PC-9 (cell line): ENCODE data around the gene PRDM16. TPM values are rescaled to one million over a fixed set of nuclear protein-coding genes. Genes with fewer than 3 reads are reported as not detected.

ENCODE experiments used
- BruUV-seq: library from RNA; stranded (reverse); fragments of 400-500 nt; replicated peaks from 2 replicates; lab custom pipeline; 2021; lab: Mats Ljungman, UMichigan
- CTCF ChIA-PET: fragments of 300-600 bp; sonication (Branson Sonifier 250); formaldehyde crosslinking; loops from one replicate; lab custom pipeline; 2022; ENCODE audit warnings: antibody characterized with exemption; lab: Charles Lee
- POLR2A ChIA-PET: fragments of 300-600 bp; sonication (Branson Sonifier 250); formaldehyde crosslinking; loops from one replicate; lab custom pipeline; 2022; ENCODE audit warnings: antibody characterized with exemption; ENCODE audit not compliant: unreplicated experiment; lab: Charles Lee
- DNase-seq, 2 experiments: peaks; one replicate each; pipeline versions ENCODE4 v3.0.0 to v3.0.0-alpha.2; 2015 to 2022; ENCODE audit warnings: mixed read lengths in 1 of 2
- H2AFZ ChIP-seq: fragments of 200-600 bp; sonication (generic); 2 replicates; pipeline ENCODE4 v1.8.1; 2017; ENCODE audit warnings: antibody characterized with exemption
- H3F3A ChIP-seq: fragments of 200-600 bp; sonication (generic); 2 replicates; pipeline ENCODE4 v1.8.1; 2017; ENCODE audit warnings: antibody characterized with exemption, mild to moderate bottlenecking, low read depth; ENCODE audit not compliant: insufficient read depth
- H3K27ac ChIP-seq: fragments of 200-600 bp; sonication (generic); 2 replicates; pipeline ENCODE4 v1.6.1; 2016; ENCODE audit warnings: mixed run types
- H3K27me3 ChIP-seq: fragments of 200-600 bp; sonication (generic); 2 replicates; pipeline ENCODE4 v1.6.1; 2016; ENCODE audit warnings: low read depth, mixed run types; ENCODE audit not compliant: insufficient read depth
- H3K36me3 ChIP-seq: fragments of 200-600 bp; sonication (generic); 2 replicates; pipeline ENCODE4 v1.6.1; 2016; ENCODE audit warnings: low read depth, mixed run types
- H3K4me1 ChIP-seq: fragments of 200-600 bp; sonication (generic); replicated peaks from 2 replicates; pipeline ENCODE4 v1.6.1; 2016; ENCODE audit warnings: mixed run types; ENCODE audit not compliant: insufficient read depth
- H3K4me2 ChIP-seq: fragments of 200-600 bp; sonication (generic); 2 replicates; pipeline ENCODE4 v1.6.1; 2017; ENCODE audit warnings: mixed run types
- H3K4me3 ChIP-seq: fragments of 200-600 bp; sonication (generic); 2 replicates; pipeline ENCODE4 v1.6.1; 2016; ENCODE audit warnings: mixed run types
- H3K79me2 ChIP-seq: fragments of 200-600 bp; sonication (generic); 2 replicates; pipeline ENCODE4 v1.6.1; 2017; ENCODE audit warnings: low read depth, mixed run types
- H3K9me2 ChIP-seq: fragments of 200-600 bp; sonication (generic); 2 replicates; pipeline ENCODE4 v1.8.1; 2017; ENCODE audit warnings: mild to moderate bottlenecking; ENCODE audit not compliant: insufficient read depth
- H3K9me3 ChIP-seq: fragments of 200-600 bp; sonication (generic); 2 replicates; pipeline ENCODE4 v1.8.1; 2016; ENCODE audit warnings: low read depth; ENCODE audit not compliant: insufficient read depth
- H4K20me1 ChIP-seq: fragments of 200-600 bp; sonication (generic); 2 replicates; pipeline ENCODE4 v1.8.1; 2017; ENCODE audit not compliant: insufficient read depth
- EZH2 ChIP-seq: fragments of 200-600 bp; sonication (generic); IDR thresholded peaks from 2 replicates; pipeline ENCODE4 v1.8.0; 2017; ENCODE audit warnings: antibody characterized with exemption, low read depth
- intact Hi-C: fragments of 100-400 bp; cut with micrococcal nuclease; formaldehyde crosslinking; loops from one replicate; pipeline ENCODE4 v1.10.0; 2022; ENCODE audit not compliant: unreplicated experiment
- total RNA-seq: library from RNA; stranded (reverse); gene quantifications from 2 replicates; pipeline ENCODE4 v1.2.3, GENCODE V29; 2021
- TF ChIP-seq, protein P1 (sequence below): fragments of 200-600 bp; sonication (generic); conservative IDR thresholded peaks from 2 replicates; pipeline ENCODE4 v1.6.1; 2017; ENCODE audit warnings: mixed run types, antibody characterized with exemption, mild to moderate bottlenecking, moderate library complexity

PRDM16 gene
- total RNA-seq, 1 experiment from 2014 or later = not detected

DNA sequence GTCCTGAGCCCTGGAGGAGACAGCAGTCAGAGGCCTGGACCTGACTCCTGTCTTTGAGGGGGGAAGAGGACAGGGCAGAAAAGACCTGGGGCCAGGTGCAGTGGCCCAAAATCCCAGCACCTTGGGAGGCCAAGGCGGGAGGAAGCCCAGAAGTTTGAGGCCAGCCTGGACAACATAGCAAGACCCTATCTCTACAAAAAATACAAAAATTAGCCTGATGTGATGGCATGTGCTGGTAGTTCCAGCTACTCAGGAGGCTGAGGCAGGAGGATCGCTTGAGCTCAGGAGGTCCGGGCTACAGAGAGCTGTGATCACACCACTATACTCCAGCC, 280.9 kb downstream of the PRDM16 start:
- H3K27me3 ChIP-seq = peaks cover 98% of the 10 kb centered on the region
- H3K9me2 ChIP-seq = no peaks in the 10 kb centered on the region
- intact Hi-C loops = no loop called here
- H3K27ac ChIP-seq = no peak overlapping the region
- no peaks in the 10 kb centered on the region for H3K79me2 ChIP-seq
- DNase-seq = no peak
- no peaks in the 10 kb centered on the region for H3K9me3 ChIP-seq
- TF ChIP-seq EZH2 = no peak
- TF ChIP-seq, protein P1, sequence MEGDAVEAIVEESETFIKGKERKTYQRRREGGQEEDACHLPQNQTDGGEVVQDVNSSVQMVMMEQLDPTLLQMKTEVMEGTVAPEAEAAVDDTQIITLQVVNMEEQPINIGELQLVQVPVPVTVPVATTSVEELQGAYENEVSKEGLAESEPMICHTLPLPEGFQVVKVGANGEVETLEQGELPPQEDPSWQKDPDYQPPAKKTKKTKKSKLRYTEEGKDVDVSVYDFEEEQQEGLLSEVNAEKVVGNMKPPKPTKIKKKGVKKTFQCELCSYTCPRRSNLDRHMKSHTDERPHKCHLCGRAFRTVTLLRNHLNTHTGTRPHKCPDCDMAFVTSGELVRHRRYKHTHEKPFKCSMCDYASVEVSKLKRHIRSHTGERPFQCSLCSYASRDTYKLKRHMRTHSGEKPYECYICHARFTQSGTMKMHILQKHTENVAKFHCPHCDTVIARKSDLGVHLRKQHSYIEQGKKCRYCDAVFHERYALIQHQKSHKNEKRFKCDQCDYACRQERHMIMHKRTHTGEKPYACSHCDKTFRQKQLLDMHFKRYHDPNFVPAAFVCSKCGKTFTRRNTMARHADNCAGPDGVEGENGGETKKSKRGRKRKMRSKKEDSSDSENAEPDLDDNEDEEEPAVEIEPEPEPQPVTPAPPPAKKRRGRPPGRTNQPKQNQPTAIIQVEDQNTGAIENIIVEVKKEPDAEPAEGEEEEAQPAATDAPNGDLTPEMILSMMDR = no peak
- POLR2A ChIA-PET = no interaction called here
- H3K36me3 ChIP-seq = no peaks in the 10 kb centered on the region
- no TSS peak for BruUV-seq
- H3F3A ChIP-seq = no peaks in the 10 kb centered on the region
- no peak overlapping the region for H3K4me2 ChIP-seq
- no peak overlapping the region for H3K4me3 ChIP-seq
- CTCF ChIA-PET = no interaction called here
- H4K20me1 ChIP-seq = no peaks in the 10 kb centered on the region
- no peaks in the 10 kb centered on the region for H3K4me1 ChIP-seq
- no peak overlapping the region for H2AFZ ChIP-seq

DNA sequence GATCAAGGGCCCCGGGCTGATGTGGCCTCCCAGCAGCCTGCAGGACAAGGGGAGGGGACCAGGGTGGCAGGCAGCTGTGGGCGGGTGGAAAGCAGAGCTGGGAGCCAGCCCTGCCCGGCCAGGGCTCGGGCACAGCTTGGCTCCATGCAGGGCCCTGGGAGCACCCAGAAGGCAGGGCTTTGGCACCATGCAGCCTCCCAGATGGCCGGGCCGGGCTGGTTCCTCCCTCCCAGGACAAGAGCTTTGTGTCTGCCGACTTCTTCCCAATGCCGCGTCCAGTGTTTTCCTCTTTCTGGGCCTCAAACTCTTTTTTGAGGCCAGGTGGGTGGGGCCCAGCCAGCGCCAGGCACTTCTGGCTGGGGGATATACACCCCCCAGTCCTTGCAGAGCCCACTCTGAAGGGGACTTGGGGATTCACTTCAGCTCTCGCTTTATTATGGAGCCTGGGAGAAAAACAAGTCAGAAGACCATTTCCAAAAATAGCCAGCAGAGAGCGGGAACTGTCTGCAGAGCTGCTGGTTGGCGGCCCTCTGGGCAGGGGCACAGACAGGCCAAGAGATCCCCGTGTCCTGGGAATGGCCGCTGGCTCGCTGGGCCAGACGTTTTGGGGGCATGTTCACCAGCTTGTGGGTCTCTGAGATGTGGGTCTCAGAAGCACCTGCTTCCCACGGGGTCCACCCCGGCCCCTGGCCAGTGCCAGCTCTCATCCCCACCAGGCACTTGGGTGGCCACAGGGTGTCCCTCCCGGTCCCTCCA, 281.7 kb downstream of the PRDM16 start:
- no peaks in the 10 kb centered on the region for H3K9me3 ChIP-seq
- DNase-seq = no peak
- no peaks in the 10 kb centered on the region for H3K9me2 ChIP-seq
- H3K4me2 ChIP-seq = no peak overlapping the region
- H3K4me3 ChIP-seq = no peak overlapping the region
- ChIA-PET CTCF (no interaction called here), POLR2A (no interaction called here)
- no peak overlapping the region for H2AFZ ChIP-seq
- H4K20me1 ChIP-seq = no peaks in the 10 kb centered on the region
- no peaks in the 10 kb centered on the region for H3K4me1 ChIP-seq
- intact Hi-C loops = no loop called here
- H3F3A ChIP-seq = no peaks in the 10 kb centered on the region
- no TSS peak for BruUV-seq
- H3K79me2 ChIP-seq = no peaks in the 10 kb centered on the region
- no peak overlapping the region for H3K27ac ChIP-seq
- no peak for TF ChIP-seq EZH2
- TF ChIP-seq, protein P1 = no peak
- H3K27me3 ChIP-seq = peaks cover 98% of the 10 kb centered on the region
- no peaks in the 10 kb centered on the region for H3K36me3 ChIP-seq

DNA sequence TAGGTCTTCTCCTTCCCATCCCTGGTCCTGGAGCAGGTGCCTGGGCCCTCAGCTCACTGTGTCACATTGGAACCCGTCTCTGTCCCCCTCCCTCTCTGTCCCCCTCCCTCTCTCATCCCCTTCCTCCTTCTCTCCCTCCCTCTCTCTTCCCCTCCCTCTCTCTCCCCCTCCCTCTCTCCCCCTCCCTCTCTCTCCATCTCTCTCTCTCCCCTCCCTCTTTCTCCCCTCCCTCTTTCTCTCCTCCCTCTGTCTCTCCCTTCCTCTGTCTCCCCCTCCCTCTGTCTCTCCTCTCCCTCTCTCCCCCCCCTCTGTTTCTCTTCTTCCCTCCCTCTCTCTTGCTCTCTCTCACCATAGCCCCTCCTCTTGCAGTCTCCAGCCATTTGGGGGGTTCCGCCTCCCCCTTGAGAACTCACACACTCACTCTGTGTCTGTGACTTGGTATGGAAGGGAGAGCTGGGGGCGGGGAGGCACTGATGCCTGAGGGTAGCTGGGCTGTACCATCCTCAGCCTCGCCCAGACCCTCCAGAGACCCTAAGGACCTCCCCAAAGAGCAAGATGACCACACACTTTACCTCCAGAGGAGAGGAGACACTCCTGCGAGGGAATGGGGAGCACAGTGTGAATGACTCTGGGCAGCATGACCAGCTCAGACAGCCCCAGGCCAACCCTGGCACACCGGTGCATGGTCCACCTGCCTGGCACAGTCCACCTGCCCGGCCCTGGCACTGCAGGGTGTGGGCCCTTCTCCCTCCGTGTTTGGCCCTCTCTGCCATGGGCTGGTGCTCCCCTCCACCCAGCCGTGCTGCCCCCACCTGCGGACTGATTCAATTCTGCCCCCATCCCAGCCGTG, 282.7 kb downstream of the PRDM16 start:
- intact Hi-C loops = no loop called here
- Histone ChIP-seq H3K9me3 (no peaks in the 10 kb centered on the region), H3K9me2 (no peaks in the 10 kb centered on the region), H3K4me3 (no peak overlapping the region), H3F3A (no peaks in the 10 kb centered on the region), H3K27me3 (peaks cover 98% of the 10 kb centered on the region), H3K4me1 (no peaks in the 10 kb centered on the region), H3K4me2 (no peak overlapping the region), H3K36me3 (no peaks in the 10 kb centered on the region), H2AFZ (no peak overlapping the region), H4K20me1 (no peaks in the 10 kb centered on the region), H3K27ac (no peak overlapping the region), H3K79me2 (no peaks in the 10 kb centered on the region)
- DNase-seq = no peak
- TF ChIP-seq, protein P1 = no peak
- no peak for TF ChIP-seq EZH2
- ChIA-PET CTCF (no interaction called here), POLR2A (no interaction called here)
- no TSS peak for BruUV-seq
